Keratinocyte (primary cell): ENCODE measurements around the gene AOX1. TPM values are rescaled to one million over a fixed set of nuclear protein-coding genes. Genes with fewer than 3 reads are reported as not detected.

Experiments
- DNase-seq: peaks from one replicate; pipeline ENCODE4 v3.0.0-alpha.2; 2011; ENCODE audit warnings: low read depth, missing footprints, low spot score
- FAIRE-seq: peaks from 2 replicates; lab custom pipeline; 2011; peaks lifted over from hg19 to GRCh38; lab: Jason Lieb, UNC
- H2AFZ ChIP-seq: 2 replicates; pipeline ENCODE4 v1.6.0; 2012; ENCODE audit warnings: low read length, control low read depth, inconsistent platforms; ENCODE audit not compliant: control insufficient read depth
- H3K27ac ChIP-seq: 2 replicates; pipeline ENCODE4 v1.5.1; 2011; ENCODE audit warnings: low read length; ENCODE audit not compliant: control insufficient read depth, insufficient read depth
- H3K27me3 ChIP-seq: 3 replicates; pipeline ENCODE4 v1.6.0; 2011; ENCODE audit warnings: low read length; ENCODE audit not compliant: control insufficient read depth, insufficient read depth; ENCODE audit errors: extremely low read depth
- H3K36me3 ChIP-seq, 2 experiments: 2 replicates in 1 of 2; 3 replicates in 1 of 2; pipeline ENCODE4 v1.5.1; 2011; ENCODE audit warnings: low read length in 2 of 2, mild to moderate bottlenecking in 1 of 2; ENCODE audit not compliant: control insufficient read depth in 2 of 2, insufficient read depth in 2 of 2; ENCODE audit errors: extremely low read depth in 1 of 2
- H3K4me1 ChIP-seq: 3 replicates; pipeline ENCODE4 v1.5.1; 2011; ENCODE audit warnings: low read length; ENCODE audit not compliant: control insufficient read depth, insufficient read depth; ENCODE audit errors: extremely low read depth
- H3K4me2 ChIP-seq: 3 replicates; pipeline ENCODE4 v1.6.0; 2011; ENCODE audit warnings: low read depth, low read length; ENCODE audit not compliant: control insufficient read depth, insufficient read depth; ENCODE audit errors: extremely low read depth
- H3K4me3 ChIP-seq, 3 experiments: fragments of 200-600 bp in 1 of 3; sonication (generic) in 1 of 3; 2 replicates in 2 of 3; 3 replicates in 1 of 3; pipeline ENCODE4 v1.5.1; 2011 to 2016; ENCODE audit warnings: low read length in 3 of 3, mild to moderate bottlenecking in 3 of 3, control low read depth in 2 of 3, inconsistent platforms in 1 of 3, low read depth in 1 of 3, mixed read lengths in 1 of 3, mixed run types in 1 of 3, moderate library complexity in 1 of 3; ENCODE audit not compliant: control insufficient read depth in 2 of 3, insufficient read depth in 2 of 3; ENCODE audit errors: extremely low read depth in 1 of 3
- H3K79me2 ChIP-seq: 2 replicates; pipeline ENCODE4 v1.6.0; 2012; ENCODE audit warnings: low read length; ENCODE audit not compliant: control insufficient read depth, insufficient read depth
- H3K9ac ChIP-seq: 3 replicates; pipeline ENCODE4 v1.6.0; 2011; ENCODE audit warnings: low read length; ENCODE audit not compliant: control insufficient read depth, insufficient read depth; ENCODE audit errors: extremely low read depth
- H3K9me1 ChIP-seq: 3 replicates; pipeline ENCODE4 v1.6.0; 2011; ENCODE audit warnings: low read length; ENCODE audit not compliant: control insufficient read depth, insufficient read depth; ENCODE audit errors: extremely low read depth
- H3K9me3 ChIP-seq: 2 replicates; pipeline ENCODE4 v1.5.1; 2012; ENCODE audit warnings: low read depth, low read length; ENCODE audit not compliant: control insufficient read depth
- H4K20me1 ChIP-seq: 3 replicates; pipeline ENCODE4 v1.6.0; 2011; ENCODE audit warnings: low read length; ENCODE audit not compliant: control insufficient read depth, insufficient read depth; ENCODE audit errors: extremely low read depth
- CTCF ChIP-seq, 3 experiments: IDR thresholded peaks in 1 of 3; conservative IDR thresholded peaks in 1 of 3; optimal IDR thresholded peaks in 1 of 3; 2 replicates in 2 of 3; 3 replicates in 1 of 3; pipeline versions ENCODE3 to v1.5.1; 2011; ENCODE audit warnings: low read length in 3 of 3, mild to moderate bottlenecking in 3 of 3, moderate library complexity in 2 of 3, control low read depth in 1 of 3, inconsistent platforms in 1 of 3; ENCODE audit not compliant: insufficient read depth in 2 of 3; ENCODE audit errors: extremely low read depth in 1 of 3
- EZH2 ChIP-seq: IDR thresholded peaks from one replicate; pipeline ENCODE4 v1.6.1; 2012; ENCODE audit warnings: inconsistent platforms, mild to moderate bottlenecking, low read length, moderate library complexity
- dilution Hi-C: fragments of 300-500 bp; cut with MboI; formaldehyde crosslinking; loops from one replicate; pipeline ENCODE4 v1.7.0; 2020; ENCODE audit warnings: low sequenced_read_pairs; ENCODE audit not compliant: extremely low pct_ligation_motif_present
- polyA plus RNA-seq, 5 experiments: library from polyadenylated mRNA; depleted of rRNA in 3 of 5; stranded (reverse) in 3 of 5; stranded (forward) in 1 of 5; unstranded in 1 of 5; fragments of >200 nt; gene quantifications; 1 replicate in 1 of 5; 2 replicates in 3 of 5; 3 replicates in 1 of 5; pipeline versions ENCODE4 v1.2.1 to v1.2.3, GENCODE V29; 2011 to 2012; ENCODE audit warnings: missing spikeins in 2 of 5, low read depth in 1 of 5, low replicate concordance in 1 of 5

The AOX1 gene
- polyA plus RNA-seq, 1 donor (not counting 4 experiments of a cell fraction or from before 2014, with no cell fraction given), result 12.2 TPM

GRCh38 chr2:200693836-200694470 lies 108.1 kb downstream of the AOX1 start:
- H3K27ac ChIP-seq, result no peak overlapping the region
- no peaks in the 10 kb centered on the region for H4K20me1 ChIP-seq
- H3K79me2 ChIP-seq, result no peaks in the 10 kb centered on the region
- no peaks in the 10 kb centered on the region for H3K9me1 ChIP-seq
- H3K4me3 ChIP-seq, result no peak overlapping the region
- H3K4me1 ChIP-seq, result no peaks in the 10 kb centered on the region
- no peak overlapping the region for H3K9ac ChIP-seq
- dilution Hi-C loops, result no loop called here
- H3K36me3 ChIP-seq, result no peaks in the 10 kb centered on the region
- no peaks in the 10 kb centered on the region for H3K9me3 ChIP-seq
- H3K4me2 ChIP-seq, result no peak overlapping the region
- no peak for DNase-seq
- no peak for FAIRE-seq
- H2AFZ ChIP-seq, result no peak overlapping the region
- no peaks in the 10 kb centered on the region for H3K27me3 ChIP-seq
- no peak for TF ChIP-seq CTCF (optimal IDR thresholded peaks at IDR 0.05 in 1 of 3, IDR thresholded peaks at IDR 0.05 in 1 of 3, conservative IDR thresholded peaks at IDR 0.05 in 1 of 3; ENCODE audit: extremely low read depth in 1 of 3, insufficient read depth in 2 of 3, low read length in 3 of 3)
- TF ChIP-seq EZH2, result no peak

- Histone ChIP-seq H3K9ac (no peak overlapping the region), H3K4me3 (no peak overlapping the region), H3K27ac (no peak overlapping the region), H3K9me1 (no peaks in the 10 kb centered on the region), H3K4me2 (no peak overlapping the region), H2AFZ (no peak overlapping the region), H3K4me1 (no peaks in the 10 kb centered on the region), H3K79me2 (no peaks in the 10 kb centered on the region), H3K36me3 (no peaks in the 10 kb centered on the region), H3K27me3 (no peaks in the 10 kb centered on the region), H3K9me3 (no peaks in the 10 kb centered on the region), H4K20me1 (no peaks in the 10 kb centered on the region)
- DNase-seq (no peak), FAIRE-seq (no peak)
- dilution Hi-C loops, result no loop called here
- TF ChIP-seq CTCF (optimal IDR thresholded peaks at IDR 0.05 in 1 of 3, IDR thresholded peaks at IDR 0.05 in 1 of 3, conservative IDR thresholded peaks at IDR 0.05 in 1 of 3; ENCODE audit: extremely low read depth in 1 of 3, insufficient read depth in 2 of 3, low read length in 3 of 3) (no peak), EZH2 (no peak)
These were observed 109.4 kb downstream of the AOX1 start for GRCh38 chr2:200695191-200695590.
